ENCODE results near the gene ATG10. TPM values are rescaled to one million over a fixed set of nuclear protein-coding genes. Genes with fewer than 3 reads are reported as not detected.

The ATG10 gene
- total RNA-seq, 1 donor from 2014 or later = 14.8 TPM

DNA sequence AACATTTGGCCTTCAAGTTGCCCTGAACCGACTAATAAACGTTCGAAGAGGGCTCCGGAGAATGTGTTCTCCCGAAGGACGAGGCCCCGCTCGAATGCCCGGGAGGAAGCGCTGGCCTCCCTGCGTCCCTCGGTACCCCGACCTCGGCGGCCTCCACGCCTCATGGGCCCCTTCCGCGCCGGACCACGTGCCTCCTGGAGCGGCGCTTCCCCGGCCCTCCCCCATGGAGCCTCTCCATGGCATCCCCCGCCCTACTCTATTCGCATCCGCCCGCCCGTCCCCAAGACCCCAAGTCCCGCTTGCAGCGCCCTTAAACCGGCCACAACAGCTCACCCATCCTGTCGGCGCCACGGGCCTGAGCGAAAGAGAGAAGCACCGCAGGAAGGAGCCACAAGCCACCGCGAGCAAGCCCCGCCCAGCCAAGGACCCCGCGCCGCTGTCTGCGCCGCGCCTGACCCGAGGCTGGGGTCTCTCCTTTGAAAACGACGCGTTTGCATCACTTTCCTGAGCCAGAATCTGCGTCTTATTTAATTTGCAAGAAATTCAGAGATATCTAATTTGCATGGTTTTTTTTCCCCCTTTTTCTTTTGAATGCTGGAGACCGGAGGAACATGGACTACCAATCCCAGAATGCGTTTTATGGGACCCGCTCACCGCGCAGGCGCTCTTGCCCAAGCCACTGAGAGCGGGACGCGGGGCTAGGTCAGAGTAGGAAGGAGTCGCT, 306.3 kb downstream of the ATG10 start, which contains the start of gene RPS23:
Gene RPS23 (minus strand): TSS at position 368 of the 724 bp plus-strand sequence. CDS start 31 bp downstream, at position 337.
- TF ChIP-seq, protein P1, sequence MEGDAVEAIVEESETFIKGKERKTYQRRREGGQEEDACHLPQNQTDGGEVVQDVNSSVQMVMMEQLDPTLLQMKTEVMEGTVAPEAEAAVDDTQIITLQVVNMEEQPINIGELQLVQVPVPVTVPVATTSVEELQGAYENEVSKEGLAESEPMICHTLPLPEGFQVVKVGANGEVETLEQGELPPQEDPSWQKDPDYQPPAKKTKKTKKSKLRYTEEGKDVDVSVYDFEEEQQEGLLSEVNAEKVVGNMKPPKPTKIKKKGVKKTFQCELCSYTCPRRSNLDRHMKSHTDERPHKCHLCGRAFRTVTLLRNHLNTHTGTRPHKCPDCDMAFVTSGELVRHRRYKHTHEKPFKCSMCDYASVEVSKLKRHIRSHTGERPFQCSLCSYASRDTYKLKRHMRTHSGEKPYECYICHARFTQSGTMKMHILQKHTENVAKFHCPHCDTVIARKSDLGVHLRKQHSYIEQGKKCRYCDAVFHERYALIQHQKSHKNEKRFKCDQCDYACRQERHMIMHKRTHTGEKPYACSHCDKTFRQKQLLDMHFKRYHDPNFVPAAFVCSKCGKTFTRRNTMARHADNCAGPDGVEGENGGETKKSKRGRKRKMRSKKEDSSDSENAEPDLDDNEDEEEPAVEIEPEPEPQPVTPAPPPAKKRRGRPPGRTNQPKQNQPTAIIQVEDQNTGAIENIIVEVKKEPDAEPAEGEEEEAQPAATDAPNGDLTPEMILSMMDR (IDR thresholded peaks at IDR 0.05; ENCODE audit: unreplicated experiment) = no peak
- H3K4me1 Mint-ChIP-seq = peaks cover 21% of the 10 kb centered on the region
- peak; percentile 62 to 84 for DNase-seq (ENCODE audit: low spot score in 2 of 2, unreplicated experiment in 2 of 2)
- H3K36me3 Mint-ChIP-seq = peaks cover 25% of the 10 kb centered on the region
- no peaks in the 10 kb centered on the region for H3K9me3 Mint-ChIP-seq
- H3K4me3 Mint-ChIP-seq = peak within 1 kb of the TSS; percentile 82
- no peaks in the 10 kb centered on the region for H3K27me3 Mint-ChIP-seq (ENCODE audit: low read depth)
- H3K27ac Mint-ChIP-seq = peak within 1 kb of the TSS; percentile 98

DNA sequence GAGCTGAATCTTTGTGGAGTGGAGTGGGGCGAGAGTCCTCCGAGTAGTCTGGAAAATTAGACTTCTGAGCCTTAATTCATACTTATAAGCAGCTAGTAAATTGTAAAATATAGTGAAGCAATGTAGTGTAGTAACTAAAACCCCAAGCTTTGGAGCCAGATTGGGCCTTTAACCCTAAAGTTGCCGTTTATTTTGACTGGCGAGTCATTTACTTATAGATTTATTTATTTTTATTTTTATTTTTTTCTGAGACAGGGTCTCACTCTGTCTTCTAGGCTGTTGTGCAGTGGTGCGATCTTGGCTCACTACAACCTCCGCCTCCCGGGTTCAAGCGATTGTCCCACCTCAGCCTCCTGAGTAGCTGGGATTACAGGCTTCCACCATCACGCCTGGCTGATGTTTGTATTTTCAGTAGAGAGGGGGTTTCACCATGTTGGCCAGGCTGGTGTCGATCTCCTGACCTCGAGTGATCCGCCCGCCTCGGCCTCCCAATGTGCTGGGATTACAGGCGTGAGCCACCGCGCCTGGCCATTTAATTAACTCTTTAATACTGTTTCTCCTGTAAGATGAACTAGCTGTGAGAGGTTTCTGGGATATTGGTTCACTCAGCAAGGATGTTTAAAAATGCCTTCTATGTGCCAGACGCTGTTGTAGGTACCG, 307.0 kb downstream of the ATG10 start:
- DNase-seq (ENCODE audit: low spot score in 2 of 2, unreplicated experiment in 2 of 2) = no peak
- Mint-ChIP-seq H3K27ac (peak overlapping the region; percentile 98), H3K9me3 (no peaks in the 10 kb centered on the region), H3K36me3 (peaks cover 22% of the 10 kb centered on the region), H3K27me3 (ENCODE audit: low read depth) (no peaks in the 10 kb centered on the region), H3K4me3 (peak overlapping the region; percentile 82), H3K4me1 (peaks cover 21% of the 10 kb centered on the region)
- TF ChIP-seq, protein P1 (IDR thresholded peaks at IDR 0.05; ENCODE audit: unreplicated experiment) = no peak

DNA sequence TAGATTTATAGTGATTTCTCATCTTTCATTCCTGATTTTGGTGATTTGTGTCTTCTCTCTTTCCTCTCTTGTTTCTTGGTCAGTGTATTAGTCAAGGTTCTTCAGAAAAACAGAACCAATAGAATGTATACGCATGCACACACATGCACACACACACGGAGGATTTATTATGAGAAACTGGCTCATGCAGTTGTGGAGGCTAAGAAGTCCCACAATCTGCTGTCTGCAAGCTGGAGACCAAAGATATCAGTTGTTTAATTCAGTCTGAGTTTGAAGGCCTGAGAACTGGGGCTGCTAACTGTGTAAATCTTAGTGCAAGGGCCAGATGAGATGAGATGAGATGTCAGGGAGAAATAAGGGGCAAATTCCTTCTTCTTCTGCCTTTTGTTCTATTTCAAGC, 312.1 kb downstream of the ATG10 start:
- DNase-seq (ENCODE audit: low spot score in 2 of 2, unreplicated experiment in 2 of 2) = no peak
- Mint-ChIP-seq H3K27me3 (ENCODE audit: low read depth) (no peaks in the 10 kb centered on the region), H3K27ac (no peak overlapping the region), H3K4me3 (no peak overlapping the region), H3K9me3 (no peaks in the 10 kb centered on the region), H3K4me1 (peaks cover 7% of the 10 kb centered on the region), H3K36me3 (no peaks in the 10 kb centered on the region)
- TF ChIP-seq, protein P1 (IDR thresholded peaks at IDR 0.05; ENCODE audit: unreplicated experiment) = no peak

DNA sequence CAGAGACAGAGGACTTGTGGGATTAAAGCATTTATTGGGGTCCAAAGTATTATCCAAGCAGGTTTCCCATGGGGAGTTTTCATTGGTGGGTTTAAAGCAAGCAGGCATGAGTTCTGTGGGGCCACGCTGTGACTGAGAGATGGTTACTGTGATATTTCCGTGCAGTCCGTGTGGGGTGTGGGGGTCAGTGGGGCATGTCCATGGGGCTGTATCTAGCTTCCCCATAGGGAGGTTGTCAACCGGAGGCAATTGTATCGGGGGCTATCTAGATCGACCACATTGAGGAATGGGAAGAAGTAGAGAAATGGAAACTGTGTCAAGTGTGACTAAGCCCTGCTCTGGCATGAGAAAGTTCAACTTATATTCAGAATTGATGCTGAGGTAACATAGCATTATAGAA, 313.4 kb downstream of the ATG10 start:
- DNase-seq (ENCODE audit: low spot score in 2 of 2, unreplicated experiment in 2 of 2) = no peak
- no peaks in the 10 kb centered on the region for H3K36me3 Mint-ChIP-seq
- no peaks in the 10 kb centered on the region for H3K27me3 Mint-ChIP-seq (ENCODE audit: low read depth)
- no peak overlapping the region for H3K4me3 Mint-ChIP-seq
- TF ChIP-seq, protein P1 (IDR thresholded peaks at IDR 0.05; ENCODE audit: unreplicated experiment) = no peak
- no peak overlapping the region for H3K27ac Mint-ChIP-seq
- H3K4me1 Mint-ChIP-seq = peaks cover 4% of the 10 kb centered on the region
- H3K9me3 Mint-ChIP-seq = no peaks in the 10 kb centered on the region

DNA sequence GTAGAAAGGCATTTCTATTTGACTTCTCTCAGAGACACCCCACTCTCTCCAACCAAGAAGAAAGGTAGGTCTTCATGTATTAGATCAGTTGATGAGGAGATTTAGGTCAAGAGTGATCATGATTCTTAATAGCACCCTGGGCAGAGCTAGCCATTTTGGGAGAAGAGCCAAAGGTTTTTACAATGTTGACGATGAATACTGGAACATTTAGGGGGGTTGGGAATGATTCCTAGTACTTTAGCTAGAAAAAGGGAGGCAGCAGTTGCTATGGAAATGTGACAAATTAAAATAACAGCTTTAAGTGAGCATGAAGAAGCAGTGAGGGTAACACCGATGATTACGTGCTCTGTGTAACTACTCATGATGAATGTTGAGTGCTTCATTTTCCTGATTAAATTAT, 315.8 kb downstream of the ATG10 start:
- no peaks in the 10 kb centered on the region for H3K36me3 Mint-ChIP-seq
- H3K4me1 Mint-ChIP-seq = peaks cover 5% of the 10 kb centered on the region
- H3K27me3 Mint-ChIP-seq (ENCODE audit: low read depth) = no peaks in the 10 kb centered on the region
- TF ChIP-seq, protein P1 (IDR thresholded peaks at IDR 0.05; ENCODE audit: unreplicated experiment) = no peak
- no peak for DNase-seq (ENCODE audit: low spot score in 2 of 2, unreplicated experiment in 2 of 2)
- H3K4me3 Mint-ChIP-seq = no peak overlapping the region
- H3K9me3 Mint-ChIP-seq = no peaks in the 10 kb centered on the region
- no peak overlapping the region for H3K27ac Mint-ChIP-seq

All from mesothelial cell of epicardium (in vitro differentiated cells).